Keratinocyte (primary cell): Measurements from ENCODE around the gene LANCL2. TPM values are rescaled to one million over a fixed set of nuclear protein-coding genes. Genes with fewer than 3 reads are reported as not detected.

Experiments
- DNase-seq: peaks from one replicate; pipeline ENCODE4 v3.0.0-alpha.2; 2011; ENCODE audit warnings: low read depth, missing footprints, low spot score
- FAIRE-seq: peaks from 2 replicates; lab custom pipeline; 2011; peaks lifted over from hg19 to GRCh38; lab: Jason Lieb, UNC
- H2AFZ ChIP-seq: 2 replicates; pipeline ENCODE4 v1.6.0; 2012; ENCODE audit warnings: low read length, control low read depth, inconsistent platforms; ENCODE audit not compliant: control insufficient read depth
- H3K27ac ChIP-seq: 2 replicates; pipeline ENCODE4 v1.5.1; 2011; ENCODE audit warnings: low read length; ENCODE audit not compliant: control insufficient read depth, insufficient read depth
- H3K27me3 ChIP-seq: 3 replicates; pipeline ENCODE4 v1.6.0; 2011; ENCODE audit warnings: low read length; ENCODE audit not compliant: control insufficient read depth, insufficient read depth; ENCODE audit errors: extremely low read depth
- H3K36me3 ChIP-seq, 2 experiments: 2 replicates in 1 of 2; 3 replicates in 1 of 2; pipeline ENCODE4 v1.5.1; 2011; ENCODE audit warnings: low read length in 2 of 2, mild to moderate bottlenecking in 1 of 2; ENCODE audit not compliant: control insufficient read depth in 2 of 2, insufficient read depth in 2 of 2; ENCODE audit errors: extremely low read depth in 1 of 2
- H3K4me1 ChIP-seq: 3 replicates; pipeline ENCODE4 v1.5.1; 2011; ENCODE audit warnings: low read length; ENCODE audit not compliant: control insufficient read depth, insufficient read depth; ENCODE audit errors: extremely low read depth
- H3K4me2 ChIP-seq: 3 replicates; pipeline ENCODE4 v1.6.0; 2011; ENCODE audit warnings: low read depth, low read length; ENCODE audit not compliant: control insufficient read depth, insufficient read depth; ENCODE audit errors: extremely low read depth
- H3K4me3 ChIP-seq, 3 experiments: fragments of 200-600 bp in 1 of 3; sonication (generic) in 1 of 3; 2 replicates in 2 of 3; 3 replicates in 1 of 3; pipeline ENCODE4 v1.5.1; 2011 to 2016; ENCODE audit warnings: low read length in 3 of 3, mild to moderate bottlenecking in 3 of 3, control low read depth in 2 of 3, inconsistent platforms in 1 of 3, low read depth in 1 of 3, mixed read lengths in 1 of 3, mixed run types in 1 of 3, moderate library complexity in 1 of 3; ENCODE audit not compliant: control insufficient read depth in 2 of 3, insufficient read depth in 2 of 3; ENCODE audit errors: extremely low read depth in 1 of 3
- H3K79me2 ChIP-seq: 2 replicates; pipeline ENCODE4 v1.6.0; 2012; ENCODE audit warnings: low read length; ENCODE audit not compliant: control insufficient read depth, insufficient read depth
- H3K9ac ChIP-seq: 3 replicates; pipeline ENCODE4 v1.6.0; 2011; ENCODE audit warnings: low read length; ENCODE audit not compliant: control insufficient read depth, insufficient read depth; ENCODE audit errors: extremely low read depth
- H3K9me1 ChIP-seq: 3 replicates; pipeline ENCODE4 v1.6.0; 2011; ENCODE audit warnings: low read length; ENCODE audit not compliant: control insufficient read depth, insufficient read depth; ENCODE audit errors: extremely low read depth
- H3K9me3 ChIP-seq: 2 replicates; pipeline ENCODE4 v1.5.1; 2012; ENCODE audit warnings: low read depth, low read length; ENCODE audit not compliant: control insufficient read depth
- H4K20me1 ChIP-seq: 3 replicates; pipeline ENCODE4 v1.6.0; 2011; ENCODE audit warnings: low read length; ENCODE audit not compliant: control insufficient read depth, insufficient read depth; ENCODE audit errors: extremely low read depth
- CTCF ChIP-seq, 3 experiments: IDR thresholded peaks in 1 of 3; conservative IDR thresholded peaks in 1 of 3; optimal IDR thresholded peaks in 1 of 3; 2 replicates in 2 of 3; 3 replicates in 1 of 3; pipeline versions ENCODE3 to v1.5.1; 2011; ENCODE audit warnings: low read length in 3 of 3, mild to moderate bottlenecking in 3 of 3, moderate library complexity in 2 of 3, control low read depth in 1 of 3, inconsistent platforms in 1 of 3; ENCODE audit not compliant: insufficient read depth in 2 of 3; ENCODE audit errors: extremely low read depth in 1 of 3
- EZH2 ChIP-seq: IDR thresholded peaks from one replicate; pipeline ENCODE4 v1.6.1; 2012; ENCODE audit warnings: inconsistent platforms, mild to moderate bottlenecking, low read length, moderate library complexity
- dilution Hi-C: fragments of 300-500 bp; cut with MboI; formaldehyde crosslinking; loops from one replicate; pipeline ENCODE4 v1.7.0; 2020; ENCODE audit warnings: low sequenced_read_pairs; ENCODE audit not compliant: extremely low pct_ligation_motif_present
- polyA plus RNA-seq, 5 experiments: library from polyadenylated mRNA; depleted of rRNA in 3 of 5; stranded (reverse) in 3 of 5; stranded (forward) in 1 of 5; unstranded in 1 of 5; fragments of >200 nt; gene quantifications; 1 replicate in 1 of 5; 2 replicates in 3 of 5; 3 replicates in 1 of 5; pipeline versions ENCODE4 v1.2.1 to v1.2.3, GENCODE V29; 2011 to 2012; ENCODE audit warnings: missing spikeins in 2 of 5, low read depth in 1 of 5, low replicate concordance in 1 of 5

The LANCL2 gene
- polyA plus RNA-seq, 1 donor (not counting 4 experiments of a cell fraction or from before 2014, with no cell fraction given): 14.5 TPM

DNA sequence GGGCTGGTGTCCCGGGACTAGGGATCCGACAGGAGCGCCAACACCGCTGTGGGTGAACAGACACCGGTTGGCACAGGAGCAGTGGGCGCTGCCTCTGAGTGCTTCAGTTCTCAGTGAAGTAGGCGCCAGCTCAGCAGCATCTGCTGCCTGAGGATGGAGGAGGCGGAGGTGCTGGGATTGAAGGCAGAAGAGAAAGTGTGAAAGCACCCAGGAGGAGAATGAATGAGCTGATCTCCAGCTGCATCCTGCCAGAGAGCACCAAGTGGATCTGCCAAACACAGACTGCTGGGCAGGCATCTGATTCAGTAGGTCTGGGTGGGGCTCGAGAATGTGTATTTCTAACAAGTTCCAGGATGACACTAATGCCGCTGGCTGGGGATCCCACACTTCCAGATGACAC, 74.5 kb downstream of the LANCL2 start:
- FAIRE-seq (no peak), DNase-seq (no peak)
- Histone ChIP-seq H3K4me1 (peaks cover 6% of the 10 kb centered on the region), H4K20me1 (no peaks in the 10 kb centered on the region), H3K4me2 (peak overlapping the region; percentile 22), H3K9me3 (no peaks in the 10 kb centered on the region), H3K9me1 (no peaks in the 10 kb centered on the region), H3K27ac (no peak overlapping the region), H2AFZ (no peak overlapping the region), H3K79me2 (no peaks in the 10 kb centered on the region), H3K9ac (no peak overlapping the region), H3K36me3 (no peaks in the 10 kb centered on the region), H3K27me3 (no peaks in the 10 kb centered on the region), H3K4me3 (no peak overlapping the region)
- TF ChIP-seq CTCF (optimal IDR thresholded peaks at IDR 0.05 in 1 of 3, IDR thresholded peaks at IDR 0.05 in 1 of 3, conservative IDR thresholded peaks at IDR 0.05 in 1 of 3; ENCODE audit: extremely low read depth in 1 of 3, insufficient read depth in 2 of 3, low read length in 3 of 3): no peak
- no peak for TF ChIP-seq EZH2
- dilution Hi-C loops: no loop called here

DNA sequence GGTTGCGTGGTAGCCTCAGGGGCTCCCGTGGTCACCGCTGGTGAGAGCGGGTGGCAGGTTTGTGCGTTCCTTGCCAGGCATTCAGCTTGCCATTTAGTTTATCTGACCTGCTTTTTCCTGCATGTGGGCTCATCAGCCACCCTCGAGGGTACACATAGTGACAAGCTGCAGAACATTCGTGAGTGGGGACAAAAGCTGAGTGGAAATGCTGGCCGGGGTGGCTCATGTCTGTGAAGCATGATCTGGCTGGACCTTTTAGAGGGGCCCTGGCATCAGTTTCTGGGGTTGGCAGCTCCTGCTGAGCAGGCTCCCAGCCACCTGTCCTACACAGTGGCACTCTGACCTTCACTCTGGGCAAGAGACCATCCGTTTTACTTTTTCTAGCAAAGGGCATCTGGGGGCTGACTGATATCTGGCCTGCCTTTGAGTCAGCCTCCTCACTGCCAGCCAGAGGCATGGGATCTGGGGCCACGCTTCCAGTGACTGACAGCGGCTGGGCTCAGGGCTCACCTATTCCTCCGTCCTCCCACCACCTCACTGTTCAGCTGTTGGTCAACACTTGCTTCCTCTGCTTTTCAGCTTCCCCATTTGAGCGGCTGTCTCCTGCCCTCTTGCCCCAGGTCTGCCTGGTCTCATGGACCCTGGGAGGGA, 75.0 kb downstream of the LANCL2 start:
- no peak overlapping the region for H2AFZ ChIP-seq
- no peak for FAIRE-seq
- no peak overlapping the region for H3K4me2 ChIP-seq
- H3K79me2 ChIP-seq: no peaks in the 10 kb centered on the region
- dilution Hi-C loops: no loop called here
- H3K9me1 ChIP-seq: no peaks in the 10 kb centered on the region
- TF ChIP-seq EZH2 (no peak), CTCF (optimal IDR thresholded peaks at IDR 0.05 in 1 of 3, IDR thresholded peaks at IDR 0.05 in 1 of 3, conservative IDR thresholded peaks at IDR 0.05 in 1 of 3; ENCODE audit: extremely low read depth in 1 of 3, insufficient read depth in 2 of 3, low read length in 3 of 3) (no peak)
- no peak overlapping the region for H3K27ac ChIP-seq
- H3K4me1 ChIP-seq: peaks cover 6% of the 10 kb centered on the region
- no peak overlapping the region for H3K4me3 ChIP-seq
- no peaks in the 10 kb centered on the region for H3K36me3 ChIP-seq
- H3K27me3 ChIP-seq: no peaks in the 10 kb centered on the region
- no peak overlapping the region for H3K9ac ChIP-seq
- no peaks in the 10 kb centered on the region for H4K20me1 ChIP-seq
- no peaks in the 10 kb centered on the region for H3K9me3 ChIP-seq
- DNase-seq: no peak
